DOHH2 (cell line): ENCODE measurements around the gene NCAPD2.
A peak's percentile ranks its signal among the peaks of the same experiment; 100 is the strongest.

ENCODE experiments used
- H3F3A ChIP-seq: fragments of 200-600 bp; sonication (generic), shearing (Covaris generic); 2 replicates; pipeline ENCODE4 v1.6.0; 2016; ENCODE audit warnings: antibody characterized with exemption, mild to moderate bottlenecking; ENCODE audit not compliant: control insufficient read depth, insufficient read depth
- H3K27ac ChIP-seq: fragments of 200-600 bp; sonication (generic); 2 replicates; pipeline ENCODE4 v1.5.1; 2014; ENCODE audit warnings: low read depth, mild to moderate bottlenecking, low read length, moderate library complexity
- H3K27me3 ChIP-seq: fragments of 200-600 bp; sonication (generic); 2 replicates; pipeline ENCODE4 v1.6.1; 2014; ENCODE audit warnings: mild to moderate bottlenecking, low read length, mixed read lengths; ENCODE audit not compliant: control insufficient read depth
- H3K36me3 ChIP-seq: fragments of 200-600 bp; sonication (generic); 2 replicates; pipeline ENCODE4 v1.6.1; 2014; ENCODE audit warnings: mild to moderate bottlenecking, low read length, moderate library complexity, mixed read lengths; ENCODE audit not compliant: control insufficient read depth
- H3K4me1 ChIP-seq: fragments of 200-600 bp; sonication (generic); 2 replicates; pipeline ENCODE4 v1.6.1; 2014; ENCODE audit warnings: mild to moderate bottlenecking, low read length, mixed read lengths; ENCODE audit not compliant: control insufficient read depth
- H3K4me2 ChIP-seq: fragments of 200-600 bp; sonication (generic); 2 replicates; pipeline ENCODE4 v1.6.0; 2014; ENCODE audit warnings: mild to moderate bottlenecking, low read length, moderate library complexity
- H3K4me3 ChIP-seq: fragments of 200-600 bp; sonication (generic); 2 replicates; pipeline ENCODE4 v1.5.1; 2014; ENCODE audit warnings: mild to moderate bottlenecking, low read length, mixed read lengths
- H3K79me2 ChIP-seq: fragments of 200-600 bp; sonication (generic); 2 replicates; pipeline ENCODE4 v1.6.1; 2014; ENCODE audit warnings: mild to moderate bottlenecking, low read length, mixed read lengths; ENCODE audit not compliant: control insufficient read depth
- H3K9me2 ChIP-seq: fragments of 200-600 bp; sonication (generic); replicated peaks from 2 replicates; pipeline ENCODE4 v1.6.1; 2014; ENCODE audit warnings: mild to moderate bottlenecking, low read length, mixed read lengths; ENCODE audit not compliant: control insufficient read depth
- H3K9me3 ChIP-seq: fragments of 200-600 bp; sonication (generic); 2 replicates; pipeline ENCODE4 v1.6.1; 2014; ENCODE audit warnings: antibody characterized with exemption, low read length, mixed read lengths; ENCODE audit not compliant: control insufficient read depth, insufficient read depth
- H4K20me1 ChIP-seq: fragments of 200-600 bp; sonication (generic); 2 replicates; pipeline ENCODE4 v1.6.0; 2014; ENCODE audit warnings: low read depth, mild to moderate bottlenecking, antibody characterized with exemption, low read length, moderate library complexity; ENCODE audit not compliant: control insufficient read depth, insufficient read depth
- CTCF ChIP-seq: fragments of 200-600 bp; sonication (generic); IDR thresholded peaks from one replicate; pipeline ENCODE4 v1.5.1; 2014; ENCODE audit warnings: antibody characterized with exemption, mild to moderate bottlenecking, low read depth, low read length; ENCODE audit not compliant: poor library complexity, severe bottlenecking
- EZH2phosphoT487 ChIP-seq: fragments of 200-600 bp; sonication (generic); IDR thresholded peaks from 2 replicates; pipeline ENCODE4 v1.6.1; 2017; ENCODE audit warnings: borderline replicate concordance, mild to moderate bottlenecking, antibody characterized with exemption, low read length, moderate library complexity, mixed read lengths

The NCAPD2 gene

GRCh38 chr12:6552140-6552551 is 58.2 kb downstream of the NCAPD2 start:
- Histone ChIP-seq H3K79me2 (peaks cover 66% of the 10 kb centered on the region), H3F3A (peaks cover 5% of the 10 kb centered on the region; the same call in 1 of the 2 replicates), H3K4me2 (no peak overlapping the region), H3K9me2 (no peaks in the 10 kb centered on the region), H3K36me3 (peaks cover 79% of the 10 kb centered on the region), H3K4me1 (peaks cover 23% of the 10 kb centered on the region), H3K4me3 (no peak overlapping the region), H3K27me3 (no peaks in the 10 kb centered on the region), H4K20me1 (0 out of 2 replicates have a peak, but pooled peaks cover 3% of the 10 kb centered on the region), H3K9me3 (no peaks in the 10 kb centered on the region), H3K27ac (no peak overlapping the region)
- TF ChIP-seq CTCF (no peak), EZH2phosphoT487 (no peak)

GRCh38 chr12:6553051-6553868 is 59.4 kb downstream of the NCAPD2 start:
- H4K20me1 ChIP-seq: 0 out of 2 replicates have a peak, but pooled peaks cover 3% of the 10 kb centered on the region
- TF ChIP-seq EZH2phosphoT487 (no peak), CTCF (no peak)
- H3K9me2 ChIP-seq: no peaks in the 10 kb centered on the region
- H3K27ac ChIP-seq: no peak overlapping the region
- H3K4me1 ChIP-seq: peaks cover 30% of the 10 kb centered on the region
- H3K9me3 ChIP-seq: no peaks in the 10 kb centered on the region
- peaks cover 72% of the 10 kb centered on the region for H3K79me2 ChIP-seq
- H3K36me3 ChIP-seq: peaks cover 75% of the 10 kb centered on the region
- peak overlapping the region; percentile 95 for H3K4me3 ChIP-seq
- peak overlapping the region; percentile 86 for H3K4me2 ChIP-seq
- H3F3A ChIP-seq: peaks cover 5% of the 10 kb centered on the region; the same call in 1 of the 2 replicates
- H3K27me3 ChIP-seq: no peaks in the 10 kb centered on the region

GRCh38 chr12:6554168-6555017 is 60.5 kb downstream of the NCAPD2 start:
- Histone ChIP-seq H3K9me2 (no peaks in the 10 kb centered on the region), H3K79me2 (peaks cover 72% of the 10 kb centered on the region), H3K36me3 (peaks cover 73% of the 10 kb centered on the region), H4K20me1 (0 out of 2 replicates have a peak, but pooled peaks cover 3% of the 10 kb centered on the region), H3F3A (peaks cover 9% of the 10 kb centered on the region), H3K9me3 (no peaks in the 10 kb centered on the region), H3K4me1 (peaks cover 32% of the 10 kb centered on the region), H3K27ac (peak overlapping the region; percentile 46), H3K4me2 (peak overlapping the region; percentile 86), H3K27me3 (no peaks in the 10 kb centered on the region), H3K4me3 (peak overlapping the region; percentile 95)
- TF ChIP-seq CTCF: peak; percentile 71
- no peak for TF ChIP-seq EZH2phosphoT487
